ENCODE data around the gene FAM171A1. TPM values are rescaled to one million over a fixed set of nuclear protein-coding genes. Genes with fewer than 3 reads are reported as not detected.
"Not testable (repeated sequence)": the region's sequence is repeated elsewhere in the genome, so short reads cannot be mapped to it uniquely, and the experiment has no call there.

Gene FAM171A1
- polyA plus RNA-seq, 4 donors, result 9.2 to 28.4 (median 18.2) TPM

GRCh38 chr10:15305634-15306033, 65.5 kb downstream of the FAM171A1 start:
- 46 to 79% (median 67%) methylated on average over 6 of the region's 6 CpGs for WGBS, 3 donors
- no peaks in the 10 kb centered on the region for H3K4me1 ChIP-seq (ENCODE audit: control insufficient read depth in 3 of 3, insufficient read depth in 2 of 3, low read depth in 1 of 3, low read length in 2 of 3)
- no peaks in the 10 kb centered on the region for H3K27me3 ChIP-seq (ENCODE audit: control insufficient read depth in 3 of 3, insufficient read depth in 3 of 3, low read length in 3 of 3)
- H3K27ac ChIP-seq (ENCODE audit: low read depth in 1 of 3, low read length in 2 of 3), result no peak overlapping the region
- peaks cover 0 to 5% (median 3%) of the 10 kb centered on the region in 3 donors for H3K36me3 ChIP-seq (ENCODE audit: control insufficient read depth in 3 of 3, insufficient read depth in 2 of 3, low read depth in 1 of 3, low read length in 3 of 3)
- no peak for FAIRE-seq
- H3K4me3 ChIP-seq (ENCODE audit: low read depth in 1 of 3, low read length in 3 of 3), result no peak overlapping the region
- no peak for DNase-seq
- H3K9me3 ChIP-seq (ENCODE audit: control insufficient read depth in 2 of 2, insufficient read depth in 1 of 2, low read depth in 1 of 2, low read length in 1 of 2), result no peaks in the 10 kb centered on the region

- 48 to 81% (median 63%) methylated on average over 2 of the region's 2 CpGs for WGBS, 3 donors
- DNase-seq, result no peak
- peaks cover 0 to 5% (median 3%) of the 10 kb centered on the region in 3 donors for H3K36me3 ChIP-seq (ENCODE audit: control insufficient read depth in 3 of 3, insufficient read depth in 2 of 3, low read depth in 1 of 3, low read length in 3 of 3)
- H3K27ac ChIP-seq (ENCODE audit: low read depth in 1 of 3, low read length in 2 of 3), result no peak overlapping the region
- no peak overlapping the region for H3K4me3 ChIP-seq (ENCODE audit: low read depth in 1 of 3, low read length in 3 of 3)
- no peaks in the 10 kb centered on the region for H3K4me1 ChIP-seq (ENCODE audit: control insufficient read depth in 3 of 3, insufficient read depth in 2 of 3, low read depth in 1 of 3, low read length in 2 of 3)
- no peaks in the 10 kb centered on the region for H3K9me3 ChIP-seq (ENCODE audit: control insufficient read depth in 2 of 2, insufficient read depth in 1 of 2, low read depth in 1 of 2, low read length in 1 of 2)
- no peak for FAIRE-seq
- no peaks in the 10 kb centered on the region for H3K27me3 ChIP-seq (ENCODE audit: control insufficient read depth in 3 of 3, insufficient read depth in 3 of 3, low read length in 3 of 3)
Measured at GRCh38 chr10:15305161-15305560, 65.9 kb downstream of the FAM171A1 start.

- H3K27ac ChIP-seq (ENCODE audit: low read depth in 1 of 3, low read length in 2 of 3); H3K4me1 ChIP-seq (ENCODE audit: control insufficient read depth in 3 of 3, insufficient read depth in 2 of 3, low read depth in 1 of 3, low read length in 2 of 3); H3K9me3 ChIP-seq (ENCODE audit: control insufficient read depth in 2 of 2, insufficient read depth in 1 of 2, low read depth in 1 of 2, low read length in 1 of 2); H3K27me3 ChIP-seq (ENCODE audit: control insufficient read depth in 3 of 3, insufficient read depth in 3 of 3, low read length in 3 of 3); H3K4me3 ChIP-seq (ENCODE audit: low read depth in 1 of 3, low read length in 3 of 3); H3K36me3 ChIP-seq (ENCODE audit: control insufficient read depth in 3 of 3, insufficient read depth in 2 of 3, low read depth in 1 of 3, low read length in 3 of 3); DNase-seq; FAIRE-seq: not testable (repeated sequence)
- 93 to 96% (median 95%) methylated on average over 15 of the region's 15 CpGs for WGBS, 3 donors
Measured at GRCh38 chr10:15302188-15302956, 68.7 kb downstream of the FAM171A1 start.

GRCh38 chr10:15300697-15301096, 70.4 kb downstream of the FAM171A1 start:
- H3K36me3 ChIP-seq (ENCODE audit: control insufficient read depth in 3 of 3, insufficient read depth in 2 of 3, low read depth in 1 of 3, low read length in 3 of 3), result peaks cover 0 to 3% (median 2%) of the 10 kb centered on the region in 3 donors
- FAIRE-seq (no peak), DNase-seq (no peak)
- no peak overlapping the region for H3K4me3 ChIP-seq (ENCODE audit: low read depth in 1 of 3, low read length in 3 of 3)
- H3K27ac ChIP-seq (ENCODE audit: low read depth in 1 of 3, low read length in 2 of 3), result no peak overlapping the region
- H3K27me3 ChIP-seq (ENCODE audit: control insufficient read depth in 3 of 3, insufficient read depth in 3 of 3, low read length in 3 of 3), result no peaks in the 10 kb centered on the region
- no peaks in the 10 kb centered on the region for H3K9me3 ChIP-seq (ENCODE audit: control insufficient read depth in 2 of 2, insufficient read depth in 1 of 2, low read depth in 1 of 2, low read length in 1 of 2)
- H3K4me1 ChIP-seq (ENCODE audit: control insufficient read depth in 3 of 3, insufficient read depth in 2 of 3, low read depth in 1 of 3, low read length in 2 of 3), result no peaks in the 10 kb centered on the region
- WGBS, 3 donors, result 84 to 96% (median 93%) methylated on average over 4 of the region's 4 CpGs

- Histone ChIP-seq H3K27ac (ENCODE audit: low read depth in 1 of 3, low read length in 2 of 3) (no peak overlapping the region), H3K4me3 (ENCODE audit: low read depth in 1 of 3, low read length in 3 of 3) (no peak overlapping the region), H3K4me1 (ENCODE audit: control insufficient read depth in 3 of 3, insufficient read depth in 2 of 3, low read depth in 1 of 3, low read length in 2 of 3) (no peaks in the 10 kb centered on the region), H3K36me3 (ENCODE audit: control insufficient read depth in 3 of 3, insufficient read depth in 2 of 3, low read depth in 1 of 3, low read length in 3 of 3) (peaks cover 0 to 3% (median 2%) of the 10 kb centered on the region in 3 donors), H3K27me3 (ENCODE audit: control insufficient read depth in 3 of 3, insufficient read depth in 3 of 3, low read length in 3 of 3) (no peaks in the 10 kb centered on the region), H3K9me3 (ENCODE audit: control insufficient read depth in 2 of 2, insufficient read depth in 1 of 2, low read depth in 1 of 2, low read length in 1 of 2) (no peaks in the 10 kb centered on the region)
- 78 to 91% (median 78%) methylated on average over 2 of the region's 2 CpGs for WGBS, 3 donors
- DNase-seq (no peak), FAIRE-seq (no peak)
Measured at GRCh38 chr10:15300145-15300544, 70.9 kb downstream of the FAM171A1 start.

GRCh38 chr10:15296701-15297100, 74.4 kb downstream of the FAM171A1 start:
- Histone ChIP-seq H3K27me3 (ENCODE audit: control insufficient read depth in 3 of 3, insufficient read depth in 3 of 3, low read length in 3 of 3) (no peaks in the 10 kb centered on the region), H3K4me1 (ENCODE audit: control insufficient read depth in 3 of 3, insufficient read depth in 2 of 3, low read depth in 1 of 3, low read length in 2 of 3) (no peaks in the 10 kb centered on the region), H3K9me3 (ENCODE audit: control insufficient read depth in 2 of 2, insufficient read depth in 1 of 2, low read depth in 1 of 2, low read length in 1 of 2) (no peaks in the 10 kb centered on the region), H3K36me3 (ENCODE audit: control insufficient read depth in 3 of 3, insufficient read depth in 2 of 3, low read depth in 1 of 3, low read length in 3 of 3) (peaks cover 0 to 8% (median 0%) of the 10 kb centered on the region in 3 donors), H3K27ac (ENCODE audit: low read depth in 1 of 3, low read length in 2 of 3) (no peak overlapping the region), H3K4me3 (ENCODE audit: low read depth in 1 of 3, low read length in 3 of 3) (no peak overlapping the region)
- no peak for DNase-seq
- no peak for FAIRE-seq
- 67 to 84% (median 68%) methylated on average over 6 of the region's 6 CpGs for WGBS, 3 donors

GRCh38 chr10:15295537-15296325, 75.4 kb downstream of the FAM171A1 start:
- H3K27ac ChIP-seq (ENCODE audit: low read depth in 1 of 3, low read length in 2 of 3), result no peak overlapping the region
- peaks cover 0 to 8% (median 0%) of the 10 kb centered on the region in 3 donors for H3K36me3 ChIP-seq (ENCODE audit: control insufficient read depth in 3 of 3, insufficient read depth in 2 of 3, low read depth in 1 of 3, low read length in 3 of 3)
- FAIRE-seq, result no peak
- DNase-seq, result no peak
- H3K4me3 ChIP-seq (ENCODE audit: low read depth in 1 of 3, low read length in 3 of 3), result no peak overlapping the region
- 78 to 92% (median 82%) methylated on average over 5 of the region's 5 CpGs for WGBS, 3 donors
- H3K4me1 ChIP-seq (ENCODE audit: control insufficient read depth in 3 of 3, insufficient read depth in 2 of 3, low read depth in 1 of 3, low read length in 2 of 3), result no peaks in the 10 kb centered on the region
- no peaks in the 10 kb centered on the region for H3K27me3 ChIP-seq (ENCODE audit: control insufficient read depth in 3 of 3, insufficient read depth in 3 of 3, low read length in 3 of 3)
- no peaks in the 10 kb centered on the region for H3K9me3 ChIP-seq (ENCODE audit: control insufficient read depth in 2 of 2, insufficient read depth in 1 of 2, low read depth in 1 of 2, low read length in 1 of 2)

- Histone ChIP-seq H3K27me3 (ENCODE audit: control insufficient read depth in 3 of 3, insufficient read depth in 3 of 3, low read length in 3 of 3) (no peaks in the 10 kb centered on the region), H3K4me1 (ENCODE audit: control insufficient read depth in 3 of 3, insufficient read depth in 2 of 3, low read depth in 1 of 3, low read length in 2 of 3) (no peaks in the 10 kb centered on the region), H3K9me3 (ENCODE audit: control insufficient read depth in 2 of 2, insufficient read depth in 1 of 2, low read depth in 1 of 2, low read length in 1 of 2) (no peaks in the 10 kb centered on the region), H3K27ac (ENCODE audit: low read depth in 1 of 3, low read length in 2 of 3) (no peak overlapping the region), H3K36me3 (ENCODE audit: control insufficient read depth in 3 of 3, insufficient read depth in 2 of 3, low read depth in 1 of 3, low read length in 3 of 3) (peaks cover 0 to 10% (median 0%) of the 10 kb centered on the region in 3 donors), H3K4me3 (ENCODE audit: low read depth in 1 of 3, low read length in 3 of 3) (no peak overlapping the region)
- FAIRE-seq, result no peak
- 70 to 86% (median 74%) methylated on average over 13 of the region's 13 CpGs for WGBS, 3 donors
- DNase-seq, result no peak
Measured at GRCh38 chr10:15293862-15294842, 76.9 kb downstream of the FAM171A1 start.

All from small intestine (tissue), 7 donors.